ENCODE measurements around the gene RCE1. TPM values are rescaled to one million over a fixed set of nuclear protein-coding genes. Genes with fewer than 3 reads are reported as not detected.

Gene RCE1
- total RNA-seq, 1 donor from 2014 or later, result 25.5 TPM

- intact Hi-C loops (cut with micrococcal nuclease), result no loop called here
Measured at GRCh38 chr11:66884443-66884842, 41.2 kb downstream of the RCE1 start.

GRCh38 chr11:66885469-66885868, 42.2 kb downstream of the RCE1 start:
- intact Hi-C loops (cut with micrococcal nuclease), result no loop called here

DNA sequence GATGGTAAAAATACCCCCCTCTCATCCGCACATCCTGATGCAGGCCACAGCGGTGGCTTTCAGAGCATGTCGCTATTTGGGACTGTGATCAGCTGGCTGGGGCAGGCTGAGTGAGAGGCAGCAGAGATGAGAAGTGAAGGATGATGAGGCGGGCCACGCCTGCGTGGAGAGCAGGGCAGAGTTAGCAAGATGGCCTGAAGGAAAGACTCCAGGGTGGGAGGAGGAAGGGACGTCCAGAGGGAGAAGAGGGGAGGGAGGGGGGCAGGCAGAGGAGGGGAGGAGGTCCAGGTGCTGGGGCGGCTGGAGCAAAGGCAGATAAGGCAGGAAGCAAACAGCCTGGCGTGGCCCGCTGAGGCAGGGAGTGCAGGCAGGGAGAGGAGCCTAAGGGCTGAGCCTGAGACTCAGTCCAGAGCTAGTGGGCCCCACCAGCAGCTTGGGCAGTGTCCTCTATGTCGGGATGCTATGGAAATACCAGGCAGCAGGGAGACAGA, 42.8 kb downstream of the RCE1 start:
- intact Hi-C loops (cut with micrococcal nuclease), result no loop called here

DNA sequence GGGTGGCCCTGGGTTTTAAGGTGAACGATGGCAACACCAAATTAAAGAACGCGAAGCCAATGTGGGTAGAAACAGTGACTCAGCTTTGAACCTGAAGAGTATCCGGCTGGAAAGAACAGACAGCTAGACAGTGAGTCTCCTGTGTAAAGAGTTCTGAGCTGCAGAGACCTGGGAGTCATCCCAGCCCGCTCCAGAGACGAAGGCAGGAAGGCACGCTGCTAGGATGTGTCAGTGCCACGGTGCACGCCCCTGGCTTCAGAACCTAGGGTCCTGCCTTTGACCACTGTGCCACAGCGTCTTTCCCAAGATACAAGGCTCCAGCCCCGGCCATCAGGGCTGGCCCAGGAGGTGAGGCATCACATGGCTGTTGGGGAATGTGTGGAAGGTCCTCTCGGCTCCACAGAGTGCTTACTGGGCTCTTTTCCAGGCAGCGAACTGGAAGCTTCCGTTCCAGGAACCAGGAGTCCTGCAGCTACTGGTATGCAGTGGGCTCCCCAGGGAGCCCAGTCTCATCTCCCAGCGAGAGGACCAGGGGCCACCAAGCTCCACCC, 43.5 kb downstream of the RCE1 start:
- intact Hi-C loops (cut with micrococcal nuclease), result no loop called here

- intact Hi-C loops (cut with micrococcal nuclease), result no loop called here
Measured at GRCh38 chr11:66887526-66887925, 44.3 kb downstream of the RCE1 start.

DNA sequence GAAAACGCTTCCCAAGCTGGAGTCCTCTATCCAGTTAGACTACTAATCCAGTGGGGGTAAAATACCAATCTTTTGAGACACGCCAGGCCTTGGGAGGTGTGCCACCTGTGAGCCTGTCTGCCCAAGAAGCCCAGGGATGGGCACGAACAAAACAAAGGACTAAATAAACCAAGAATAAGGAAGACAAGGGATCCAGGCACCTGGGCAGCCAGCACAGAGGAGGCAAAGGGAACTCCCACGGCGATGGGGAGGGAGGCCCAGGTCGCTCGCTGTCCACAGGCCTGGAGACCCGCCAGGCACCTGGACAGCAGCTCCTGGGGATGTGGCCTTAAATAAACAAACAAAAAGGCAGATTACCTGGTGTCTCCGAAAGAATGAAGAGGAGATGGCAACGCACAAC, 45.0 kb downstream of the RCE1 start:
- intact Hi-C loops (cut with micrococcal nuclease), result no loop called here

DNA sequence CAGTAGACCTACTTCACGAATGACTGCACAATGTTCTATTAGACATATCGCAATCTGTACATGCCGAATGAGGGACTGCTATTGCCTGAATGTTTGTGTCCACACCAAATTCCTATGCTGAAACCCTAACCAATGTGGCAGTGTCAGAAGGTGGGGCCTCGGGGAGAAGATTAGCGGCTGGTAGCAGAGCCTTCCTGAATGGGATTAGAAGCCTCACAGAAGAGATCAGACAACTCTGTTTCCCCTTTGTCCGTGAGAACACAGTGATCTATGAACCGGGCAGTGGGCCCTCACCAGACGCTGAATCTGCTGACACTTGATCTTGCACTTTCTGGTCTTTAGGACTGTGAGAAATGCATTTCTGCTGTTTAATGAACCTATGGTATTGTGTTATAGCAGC, 46.7 kb downstream of the RCE1 start:
- intact Hi-C loops (cut with micrococcal nuclease), result no loop called here

GRCh38 chr11:66891851-66892660, 48.8 kb downstream of the RCE1 start:
- intact Hi-C loops (cut with micrococcal nuclease), result no loop called here

DNA sequence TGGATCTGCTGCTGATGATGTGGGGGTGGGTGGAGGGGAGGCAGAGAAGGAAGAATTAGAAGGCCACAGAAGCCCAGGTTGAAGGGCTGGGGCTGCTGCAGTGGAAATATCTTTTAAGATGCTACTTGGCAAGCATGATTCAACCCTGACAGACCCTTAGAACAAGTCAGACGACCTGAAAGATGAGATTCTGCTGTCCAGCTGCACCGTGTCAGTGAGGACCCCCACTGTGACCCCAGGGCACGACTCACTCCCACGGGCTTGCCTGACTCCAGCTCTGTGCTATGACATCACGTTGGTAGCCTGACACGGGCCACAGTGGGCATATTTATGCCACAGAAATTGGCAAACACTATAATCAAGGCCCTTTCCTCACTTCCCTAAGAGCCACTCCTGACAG, 49.7 kb downstream of the RCE1 start:
- intact Hi-C loops (cut with micrococcal nuclease), result no loop called here

- intact Hi-C loops (cut with micrococcal nuclease), result no loop called here
Measured at GRCh38 chr11:66894141-66894540, 50.9 kb downstream of the RCE1 start.

Other genes starting within 250 kb of the RCE1 start
- gene RBM14, start 226.8 kb upstream of the RCE1 start, total RNA-seq, result 177 and 178 TPM in 2 replicates
- 123 and 131 TPM in 2 replicates for gene RBM4, start 204.7 kb upstream of the RCE1 start, total RNA-seq
- gene RBM4B, start 165.6 kb upstream of the RCE1 start, total RNA-seq, result 20.2 and 20.5 TPM in 2 replicates
- 0.61 and 0.80 TPM in 2 replicates for gene SPTBN2, start 114.2 kb upstream of the RCE1 start, total RNA-seq
- gene LRFN4, start 13.6 kb downstream of the RCE1 start, total RNA-seq, result 22.0 and 23.3 TPM in 2 replicates
- 12.7 and 14.1 TPM in 2 replicates for gene PC, start 114.9 kb downstream of the RCE1 start, total RNA-seq
- gene C11orf86, start 131.9 kb downstream of the RCE1 start, total RNA-seq, result not detected in 2 replicates
- not detected in 2 replicates for gene SYT12, start 179.7 kb downstream of the RCE1 start, total RNA-seq
- gene RHOD, start 213.4 kb downstream of the RCE1 start, total RNA-seq, result 0.27 TPM in 1 of 2 replicates, not detected in the other